ENCODE measurements around the gene HLA-DPB1.

Gene HLA-DPB1

DNA sequence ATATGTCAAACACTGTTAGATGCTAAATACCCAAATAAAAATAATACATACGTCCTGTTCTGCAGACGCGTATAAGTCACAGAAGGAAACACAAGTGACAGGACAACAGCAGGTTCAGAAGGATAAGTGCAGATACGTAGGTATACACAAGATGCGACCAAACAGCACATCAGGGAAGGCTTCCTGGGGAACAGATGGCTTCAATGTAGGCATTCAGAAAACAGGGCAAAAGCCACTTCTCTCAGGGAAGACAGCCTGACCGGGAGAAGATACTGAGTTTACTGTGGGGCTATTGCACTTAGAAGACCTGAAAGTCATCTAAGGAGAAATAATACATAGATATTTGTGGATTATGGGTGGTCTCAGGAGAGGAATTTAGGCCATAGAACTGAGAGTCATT, 4.2 kb upstream of the HLA-DPB1 start:
- peaks cover 65% of the 10 kb centered on the region for H3K36me3 ChIP-seq (replicated peaks; ENCODE audit: low read depth, low read length)
- peaks cover 2% of the 10 kb centered on the region; the same call in 1 of the 2 replicates for H3K9me3 ChIP-seq (ENCODE audit: insufficient read depth, low read length)
- peaks cover 68% of the 10 kb centered on the region for H3K79me2 ChIP-seq (ENCODE audit: low read length)
- peaks cover 27% of the 10 kb centered on the region for H3K4me1 ChIP-seq (ENCODE audit: low read length)
- TF ChIP-seq, protein P1, sequence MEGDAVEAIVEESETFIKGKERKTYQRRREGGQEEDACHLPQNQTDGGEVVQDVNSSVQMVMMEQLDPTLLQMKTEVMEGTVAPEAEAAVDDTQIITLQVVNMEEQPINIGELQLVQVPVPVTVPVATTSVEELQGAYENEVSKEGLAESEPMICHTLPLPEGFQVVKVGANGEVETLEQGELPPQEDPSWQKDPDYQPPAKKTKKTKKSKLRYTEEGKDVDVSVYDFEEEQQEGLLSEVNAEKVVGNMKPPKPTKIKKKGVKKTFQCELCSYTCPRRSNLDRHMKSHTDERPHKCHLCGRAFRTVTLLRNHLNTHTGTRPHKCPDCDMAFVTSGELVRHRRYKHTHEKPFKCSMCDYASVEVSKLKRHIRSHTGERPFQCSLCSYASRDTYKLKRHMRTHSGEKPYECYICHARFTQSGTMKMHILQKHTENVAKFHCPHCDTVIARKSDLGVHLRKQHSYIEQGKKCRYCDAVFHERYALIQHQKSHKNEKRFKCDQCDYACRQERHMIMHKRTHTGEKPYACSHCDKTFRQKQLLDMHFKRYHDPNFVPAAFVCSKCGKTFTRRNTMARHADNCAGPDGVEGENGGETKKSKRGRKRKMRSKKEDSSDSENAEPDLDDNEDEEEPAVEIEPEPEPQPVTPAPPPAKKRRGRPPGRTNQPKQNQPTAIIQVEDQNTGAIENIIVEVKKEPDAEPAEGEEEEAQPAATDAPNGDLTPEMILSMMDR (IDR thresholded peaks at IDR 0.05; ENCODE audit: low read depth, low read length), result no peak
- no peak for TF ChIP-seq EZH2phosphoT487 (IDR thresholded peaks at IDR 0.05; ENCODE audit: low read depth)
- H3K4me2 ChIP-seq (ENCODE audit: low read length), result peak overlapping the region; percentile 97
- H4K20me1 ChIP-seq (ENCODE audit: insufficient read depth, low read length), result peaks cover 19% of the 10 kb centered on the region
- H3K4me3 ChIP-seq (ENCODE audit: low read length), result peak overlapping the region; percentile 100
- 0 out of 2 replicates have a peak overlapping the region, but pooled peaks have one; percentile 97 for H3K27ac ChIP-seq (ENCODE audit: low read length)
- no peak overlapping the region for H3K9ac ChIP-seq (ENCODE audit: low read length)
- no peak overlapping the region for H2AFZ ChIP-seq (ENCODE audit: low read depth, low read length)
- H3K27me3 ChIP-seq (ENCODE audit: low read depth, low read length), result no peaks in the 10 kb centered on the region

DNA sequence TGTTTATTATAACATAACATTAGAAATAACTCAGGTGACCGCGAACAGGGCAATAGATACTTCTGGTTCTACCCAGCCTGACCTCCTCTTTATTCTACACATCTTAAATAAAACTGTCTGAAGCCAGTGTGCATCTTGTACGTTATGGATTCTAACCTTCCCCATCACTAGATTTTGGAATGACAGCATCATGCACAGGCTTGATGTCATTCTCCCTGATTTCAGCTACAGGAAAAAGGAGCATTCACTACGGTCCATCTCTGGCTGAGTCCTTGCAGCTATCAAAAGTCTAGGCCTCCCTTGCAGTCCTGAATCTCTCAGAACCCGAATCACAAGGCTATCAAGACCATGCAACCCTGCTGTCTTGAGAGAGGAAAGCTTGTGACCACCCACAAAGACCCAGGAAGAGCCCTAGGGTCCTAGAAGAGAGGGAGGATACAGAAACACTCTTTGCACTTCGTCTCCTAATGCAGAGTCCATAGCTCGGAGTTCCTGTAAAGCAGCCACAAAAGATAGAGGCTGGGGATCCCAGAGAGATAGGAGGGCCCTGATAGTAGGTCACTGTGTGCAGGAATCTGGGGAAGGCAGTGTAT, 3.2 kb upstream of the HLA-DPB1 start:
- peak overlapping the region; percentile 100 for H3K4me3 ChIP-seq (ENCODE audit: low read length)
- peak overlapping the region; percentile 97 for H3K4me2 ChIP-seq (ENCODE audit: low read length)
- H3K79me2 ChIP-seq (ENCODE audit: low read length), result peaks cover 77% of the 10 kb centered on the region
- H2AFZ ChIP-seq (ENCODE audit: low read depth, low read length), result no peak overlapping the region
- H4K20me1 ChIP-seq (ENCODE audit: insufficient read depth, low read length), result peaks cover 21% of the 10 kb centered on the region
- H3K9me3 ChIP-seq (ENCODE audit: insufficient read depth, low read length), result peaks cover 2% of the 10 kb centered on the region; the same call in 1 of the 2 replicates
- peak overlapping the region; percentile 99 for H3K9ac ChIP-seq (ENCODE audit: low read length)
- H3K27ac ChIP-seq (ENCODE audit: low read length), result peak overlapping the region; percentile 97
- TF ChIP-seq, protein P1 (IDR thresholded peaks at IDR 0.05; ENCODE audit: low read depth, low read length), result no peak
- TF ChIP-seq EZH2phosphoT487 (IDR thresholded peaks at IDR 0.05; ENCODE audit: low read depth), result no peak
- peaks cover 56% of the 10 kb centered on the region for H3K36me3 ChIP-seq (replicated peaks; ENCODE audit: low read depth, low read length)
- H3K4me1 ChIP-seq (ENCODE audit: low read length), result peaks cover 29% of the 10 kb centered on the region
- H3K27me3 ChIP-seq (ENCODE audit: low read depth, low read length), result no peaks in the 10 kb centered on the region

DNA sequence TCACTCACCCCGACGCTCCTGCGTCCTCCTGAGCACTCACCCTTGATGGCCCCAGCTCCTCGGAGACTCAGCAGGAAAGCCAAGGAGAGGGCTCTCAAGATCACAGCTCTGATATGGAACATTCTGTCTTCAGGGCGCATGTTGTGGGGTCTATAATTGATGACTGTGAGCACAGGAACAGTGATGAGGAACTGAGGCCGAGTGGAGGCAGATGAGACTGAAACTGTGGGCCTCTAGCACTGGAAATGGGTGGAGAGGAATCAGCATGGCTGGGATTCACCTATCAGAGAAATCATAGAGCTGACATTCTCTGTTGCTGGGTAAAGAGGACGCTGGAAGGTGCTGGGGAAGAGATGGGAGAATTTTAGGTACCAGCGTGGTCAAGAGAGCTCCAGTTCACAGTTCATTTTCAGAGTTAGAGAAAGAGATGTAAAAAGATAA, 2.3 kb upstream of the HLA-DPB1 start, which contains the start of gene HLA-DPA1:
Gene HLA-DPA1, minus strand, starts transcription at position 219 of the 441 bp plus-strand sequence.
- H3K27me3 ChIP-seq (ENCODE audit: low read depth, low read length), result no peaks in the 10 kb centered on the region
- peak within 1 kb of the TSS; percentile 97 for H3K4me2 ChIP-seq (ENCODE audit: low read length)
- H4K20me1 ChIP-seq (ENCODE audit: insufficient read depth, low read length), result peaks cover 29% of the 10 kb centered on the region
- H3K9ac ChIP-seq (ENCODE audit: low read length), result peak within 1 kb of the TSS; percentile 99
- peak within 1 kb of the TSS; percentile 97 for H3K27ac ChIP-seq (ENCODE audit: low read length)
- peak within 1 kb of the TSS; percentile 100 for H3K4me3 ChIP-seq (ENCODE audit: low read length)
- 0 out of 2 replicates have a peak, but pooled peaks cover 2% of the 10 kb centered on the region for H3K9me3 ChIP-seq (ENCODE audit: insufficient read depth, low read length)
- TF ChIP-seq, protein P1 (IDR thresholded peaks at IDR 0.05; ENCODE audit: low read depth, low read length), result no peak
- TF ChIP-seq EZH2phosphoT487 (IDR thresholded peaks at IDR 0.05; ENCODE audit: low read depth), result no peak
- H3K4me1 ChIP-seq (ENCODE audit: low read length), result peaks cover 37% of the 10 kb centered on the region
- peaks cover 86% of the 10 kb centered on the region for H3K79me2 ChIP-seq (ENCODE audit: low read length)
- no peak within 1 kb of the TSS for H2AFZ ChIP-seq (ENCODE audit: low read depth, low read length)
- H3K36me3 ChIP-seq (replicated peaks; ENCODE audit: low read depth, low read length), result peaks cover 54% of the 10 kb centered on the region

DNA sequence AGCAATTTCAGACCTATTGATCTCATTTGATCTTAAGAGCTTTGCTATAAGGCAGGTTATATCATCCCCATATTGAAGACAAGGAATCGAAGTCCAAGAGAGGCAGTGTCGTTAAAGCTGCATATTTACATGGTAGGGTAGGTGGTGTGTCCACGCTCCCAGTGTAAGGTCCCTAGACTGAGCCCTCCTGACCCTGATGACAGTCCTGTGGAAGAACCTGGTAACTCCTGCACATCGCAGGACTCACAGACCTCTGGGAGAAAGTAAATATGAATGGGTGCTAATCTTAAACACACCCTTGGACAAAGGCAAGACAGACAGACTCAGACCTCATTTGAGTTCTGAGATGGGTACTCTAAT, 602 bp upstream of the HLA-DPB1 start:
- Histone ChIP-seq H2AFZ (ENCODE audit: low read depth, low read length) (no peak overlapping the region), H3K4me1 (ENCODE audit: low read length) (peaks cover 41% of the 10 kb centered on the region), H3K36me3 (replicated peaks; ENCODE audit: low read depth, low read length) (peaks cover 48% of the 10 kb centered on the region), H3K9me3 (ENCODE audit: insufficient read depth, low read length) (0 out of 2 replicates have a peak, but pooled peaks cover 2% of the 10 kb centered on the region), H3K27ac (ENCODE audit: low read length) (peak overlapping the region; percentile 97), H4K20me1 (ENCODE audit: insufficient read depth, low read length) (peaks cover 40% of the 10 kb centered on the region), H3K4me2 (ENCODE audit: low read length) (peak overlapping the region; percentile 96), H3K79me2 (ENCODE audit: low read length) (peaks cover 89% of the 10 kb centered on the region), H3K27me3 (ENCODE audit: low read depth, low read length) (no peaks in the 10 kb centered on the region), H3K4me3 (ENCODE audit: low read length) (peak overlapping the region; percentile 100), H3K9ac (ENCODE audit: low read length) (peak overlapping the region; percentile 99)
- TF ChIP-seq EZH2phosphoT487 (IDR thresholded peaks at IDR 0.05; ENCODE audit: low read depth), result no peak
- TF ChIP-seq, protein P1 (IDR thresholded peaks at IDR 0.05; ENCODE audit: low read depth, low read length), result no peak

Data from OCI-LY3 (cell line).